AG10803 (cell line): ENCODE results near the gene NFIC.
"Not testable (repeated sequence)": the region's sequence is repeated elsewhere in the genome, so short reads cannot be mapped to it uniquely, and the experiment has no call there.

Experiments used
- DNase-seq: peaks from one replicate; pipeline ENCODE4 v3.0.0; 2010; ENCODE audit warnings: low read depth
- H3K4me3 ChIP-seq: 2 replicates; pipeline ENCODE4 v1.5.1; 2011; ENCODE audit warnings: mild to moderate bottlenecking, low read length, control low read depth
- TF ChIP-seq, protein P1 (sequence below): conservative IDR thresholded peaks from 2 replicates; pipeline ENCODE4 v1.5.1; 2011; ENCODE audit warnings: mild to moderate bottlenecking, low read length, control low read depth, inconsistent platforms

NFIC gene

DNA sequence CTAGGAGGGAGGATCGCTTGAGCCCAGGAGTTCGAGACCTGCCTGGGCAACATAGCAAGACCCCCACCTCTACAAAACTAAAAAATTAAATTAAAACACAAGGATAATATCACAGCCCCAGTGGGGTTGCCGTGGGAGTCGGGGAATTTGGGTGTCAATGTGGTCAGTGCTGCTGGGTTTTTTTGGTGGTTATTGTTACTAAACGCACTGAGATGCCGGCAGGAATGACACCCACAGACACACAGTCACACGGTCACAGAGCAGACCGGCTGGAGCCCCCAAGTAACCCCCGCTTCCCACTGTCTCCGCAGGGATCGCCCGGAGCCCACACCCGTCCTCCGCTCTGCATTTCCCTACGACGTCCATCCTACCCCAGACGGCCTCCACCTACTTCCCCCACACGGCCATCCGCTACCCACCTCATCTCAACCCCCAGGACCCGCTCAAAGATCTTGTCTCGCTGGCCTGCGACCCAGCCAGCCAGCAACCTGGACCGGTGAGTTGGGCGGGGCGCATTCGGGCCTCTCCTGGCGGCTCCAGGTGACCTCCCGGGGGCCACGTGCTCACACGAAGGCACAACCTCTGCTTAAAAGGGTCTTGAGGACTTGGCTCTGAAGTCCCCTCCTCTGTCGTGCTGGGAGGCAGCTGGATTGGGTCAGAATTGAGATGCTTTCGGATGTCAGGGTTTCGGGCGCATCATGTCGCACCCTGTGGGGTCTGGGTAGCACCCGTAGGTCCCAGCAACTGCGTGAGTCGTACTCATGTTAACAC lies 86.0 kb downstream of the NFIC start:
- DNase-seq, result no peak
- H3K4me3 ChIP-seq, result no peak overlapping the region
- TF ChIP-seq, protein P1, sequence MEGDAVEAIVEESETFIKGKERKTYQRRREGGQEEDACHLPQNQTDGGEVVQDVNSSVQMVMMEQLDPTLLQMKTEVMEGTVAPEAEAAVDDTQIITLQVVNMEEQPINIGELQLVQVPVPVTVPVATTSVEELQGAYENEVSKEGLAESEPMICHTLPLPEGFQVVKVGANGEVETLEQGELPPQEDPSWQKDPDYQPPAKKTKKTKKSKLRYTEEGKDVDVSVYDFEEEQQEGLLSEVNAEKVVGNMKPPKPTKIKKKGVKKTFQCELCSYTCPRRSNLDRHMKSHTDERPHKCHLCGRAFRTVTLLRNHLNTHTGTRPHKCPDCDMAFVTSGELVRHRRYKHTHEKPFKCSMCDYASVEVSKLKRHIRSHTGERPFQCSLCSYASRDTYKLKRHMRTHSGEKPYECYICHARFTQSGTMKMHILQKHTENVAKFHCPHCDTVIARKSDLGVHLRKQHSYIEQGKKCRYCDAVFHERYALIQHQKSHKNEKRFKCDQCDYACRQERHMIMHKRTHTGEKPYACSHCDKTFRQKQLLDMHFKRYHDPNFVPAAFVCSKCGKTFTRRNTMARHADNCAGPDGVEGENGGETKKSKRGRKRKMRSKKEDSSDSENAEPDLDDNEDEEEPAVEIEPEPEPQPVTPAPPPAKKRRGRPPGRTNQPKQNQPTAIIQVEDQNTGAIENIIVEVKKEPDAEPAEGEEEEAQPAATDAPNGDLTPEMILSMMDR, result no peak

DNA sequence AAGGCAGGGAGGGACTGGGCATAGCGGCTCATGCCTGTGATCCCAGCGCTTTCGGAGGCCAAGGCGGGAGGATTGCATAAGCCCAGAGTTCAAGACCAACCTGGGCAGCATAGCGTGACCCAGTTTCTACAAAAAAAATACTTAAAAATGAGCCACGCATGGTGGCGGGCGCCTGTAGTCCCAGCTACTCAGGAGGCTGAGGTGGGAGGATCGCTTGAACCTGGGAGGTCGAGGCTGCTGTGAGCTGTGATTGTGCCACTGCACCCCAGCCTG lies 86.5 kb downstream of the NFIC start:
- H3K4me3 ChIP-seq, DNase-seq: not testable (repeated sequence)

DNA sequence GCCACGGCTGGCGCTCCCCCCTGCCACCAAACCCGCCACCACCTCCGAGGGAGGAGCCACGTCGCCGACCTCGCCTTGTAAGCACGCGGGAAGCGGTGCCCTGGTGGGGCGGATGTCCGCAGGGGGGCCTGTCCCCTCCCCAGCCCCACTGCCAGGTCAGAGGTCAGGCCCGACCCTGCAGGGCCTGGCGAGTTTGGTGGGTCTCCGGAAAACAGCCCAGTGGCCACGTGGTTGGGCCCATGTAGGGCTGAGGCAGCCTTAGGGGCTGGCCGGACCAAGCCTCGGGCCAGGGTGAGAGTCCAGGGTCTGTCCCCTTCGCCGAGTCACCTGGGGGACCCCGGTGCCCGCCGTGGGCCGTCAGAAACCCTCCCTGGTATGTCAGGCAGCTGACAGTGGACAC lies 87.5 kb downstream of the NFIC start:
- H3K4me3 ChIP-seq, result no peak overlapping the region
- TF ChIP-seq, protein P1, result no peak
- no peak for DNase-seq

DNA sequence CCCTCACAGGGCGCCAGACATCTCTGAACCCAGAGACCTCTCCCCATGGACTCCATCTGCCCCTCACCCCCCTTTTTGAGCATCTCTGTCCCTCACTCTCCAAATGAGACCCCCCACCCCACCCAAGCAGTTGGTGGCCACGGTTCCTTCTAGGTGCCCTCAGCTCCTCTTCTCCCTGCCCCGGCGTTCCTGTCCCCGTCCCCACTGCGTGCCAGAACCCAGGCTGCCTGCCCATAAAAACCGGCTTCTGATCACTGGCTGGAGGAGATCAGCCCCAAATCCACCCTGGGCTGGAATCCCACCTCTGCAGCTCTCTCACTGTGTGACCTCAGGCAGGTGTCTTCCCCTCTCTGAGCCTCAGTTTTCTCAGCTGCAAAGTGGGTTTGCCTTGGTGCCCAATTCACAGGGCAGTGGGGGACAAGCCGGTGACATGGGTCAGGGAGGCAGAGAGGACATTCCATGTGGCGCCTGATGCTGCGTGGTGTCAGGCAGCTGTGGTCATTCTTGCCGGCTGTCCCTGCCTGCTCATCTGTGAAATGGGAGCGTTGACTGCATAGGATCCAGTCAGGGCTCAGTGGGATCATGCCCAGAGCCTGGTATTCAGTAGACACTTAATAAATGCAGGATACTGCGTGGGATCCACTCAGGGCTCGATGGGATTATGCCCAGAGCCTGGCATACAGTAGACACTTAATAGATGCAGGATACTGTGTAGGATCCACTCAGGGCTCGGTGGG lies 88.4 kb downstream of the NFIC start:
- no peak overlapping the region for H3K4me3 ChIP-seq
- TF ChIP-seq, protein P1, result no peak
- no peak for DNase-seq

DNA sequence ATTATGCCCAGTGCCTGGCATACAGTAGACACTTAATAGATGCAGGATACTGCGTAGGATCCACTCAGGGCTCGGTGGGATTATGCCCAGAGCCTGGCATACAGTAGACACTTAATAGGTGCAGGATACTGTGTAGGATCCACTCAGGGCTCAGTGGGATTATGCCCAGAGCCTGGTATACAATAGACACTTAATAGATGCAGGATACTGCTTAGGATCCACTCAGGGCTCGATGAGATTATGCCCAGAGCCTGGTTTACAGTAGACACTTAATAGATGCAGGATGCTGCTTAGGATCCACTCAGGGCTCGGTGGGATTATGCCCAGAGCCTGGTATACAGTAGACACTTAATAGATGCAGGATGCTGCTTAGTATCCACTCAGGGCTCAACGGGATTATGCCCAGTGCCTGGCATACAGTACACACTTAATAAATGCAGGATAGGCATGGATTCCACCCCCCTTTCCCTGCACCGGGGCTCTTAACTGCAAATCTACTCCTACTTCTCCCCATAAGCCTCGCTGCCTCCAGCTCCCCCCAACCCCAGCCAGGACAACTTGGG lies 89.1 kb downstream of the NFIC start:
- no peak for DNase-seq
- H3K4me3 ChIP-seq, result no peak overlapping the region
- TF ChIP-seq, protein P1, result no peak

DNA sequence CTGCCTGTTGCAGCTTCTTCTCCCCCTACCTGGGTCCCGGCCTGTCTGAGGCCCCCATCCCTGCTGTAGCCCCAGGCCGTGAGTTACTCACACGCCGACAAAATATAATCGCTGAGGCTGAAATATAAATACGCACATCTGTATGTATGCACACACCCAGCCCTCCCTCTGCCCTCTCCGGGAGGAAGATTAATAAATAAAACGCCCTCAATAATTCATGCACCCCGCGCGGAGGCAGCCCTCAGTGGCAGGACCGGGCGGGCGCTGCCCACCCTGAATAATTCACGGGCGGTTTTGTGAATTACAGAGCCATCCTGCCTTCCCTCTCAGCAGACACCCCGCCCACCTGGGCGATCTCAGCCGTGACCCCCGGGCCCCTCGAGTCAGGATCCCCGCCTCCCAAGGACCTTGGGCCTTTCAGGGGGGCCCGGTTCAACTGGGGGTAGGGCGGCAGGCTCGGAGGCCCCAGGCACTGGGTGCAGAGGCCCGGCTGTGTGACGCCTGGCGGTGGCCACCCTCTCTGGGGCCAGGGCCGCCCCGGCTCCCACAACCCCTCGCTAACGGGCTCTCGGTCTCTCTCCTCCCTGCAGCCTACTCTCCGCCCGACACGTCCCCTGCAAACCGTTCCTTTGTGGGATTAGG lies 89.7 kb downstream of the NFIC start:
- DNase-seq, result no peak
- TF ChIP-seq, protein P1, result no peak
- no peak overlapping the region for H3K4me3 ChIP-seq

DNA sequence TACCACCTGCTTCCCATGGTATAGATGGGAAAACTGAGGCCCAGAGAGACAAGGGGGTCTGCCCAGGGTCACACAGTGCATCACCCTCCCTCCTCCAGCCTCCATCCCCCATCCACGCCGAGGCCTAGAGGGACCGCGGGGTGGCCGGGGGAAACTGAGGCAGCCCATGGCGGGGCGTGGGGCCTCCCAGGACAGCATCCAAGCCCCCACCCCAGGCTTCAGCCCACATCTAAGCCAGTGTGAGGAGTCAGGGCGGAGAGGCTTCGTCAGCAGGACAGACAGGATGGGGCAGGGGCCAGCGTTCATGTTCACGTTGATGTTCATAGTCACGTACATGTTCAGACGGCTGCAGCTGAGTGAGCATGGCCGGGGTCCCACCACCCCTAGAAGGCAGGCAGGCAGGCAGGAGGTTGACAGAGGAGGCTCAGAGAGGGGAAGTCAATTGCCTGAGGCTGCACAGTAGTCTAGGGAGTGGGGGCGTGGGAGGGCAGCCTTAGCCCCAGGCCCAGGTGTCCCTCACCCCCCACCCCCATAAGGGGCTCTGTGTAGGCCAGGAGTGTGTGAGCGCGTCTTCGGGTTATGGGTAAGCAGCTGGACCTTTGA lies 90.6 kb downstream of the NFIC start:
- no peak overlapping the region for H3K4me3 ChIP-seq
- no peak for DNase-seq
- TF ChIP-seq, protein P1, result no peak
